Endothelial cell of umbilical vein (primary cell): ENCODE measurements around the gene ADNP. TPM values are rescaled to one million over a fixed set of nuclear protein-coding genes. Genes with fewer than 3 reads are reported as not detected.

Experiments
- BruUV-seq: library from RNA; stranded (reverse); fragments of 400-500 nt; replicated peaks from 2 replicates; lab custom pipeline; 2021; lab: Mats Ljungman, UMichigan
- CTCF ChIA-PET: fragments of 300-600, 350-600 bp; sonication (Branson Sonifier 250); formaldehyde crosslinking; loops from one replicate; lab custom pipeline; 2021; ENCODE audit warnings: antibody characterized with exemption, inconsistent platforms; lab: Charles Lee
- POLR2A ChIA-PET: fragments of 300-600, 350-600 bp; sonication (Branson Sonifier 250); formaldehyde crosslinking; loops from one replicate; lab custom pipeline; 2021; ENCODE audit warnings: antibody characterized with exemption, inconsistent platforms; lab: Charles Lee
- DNase-seq: peaks from one replicate; pipeline ENCODE4 v3.0.0-alpha.2; 2011; ENCODE audit warnings: low read depth, low spot score
- FAIRE-seq: peaks from 2 replicates; lab custom pipeline; 2011; peaks lifted over from hg19 to GRCh38; lab: Jason Lieb, UNC
- H2AFZ ChIP-seq: 2 replicates; pipeline ENCODE4 v1.6.0; 2012; ENCODE audit warnings: low read depth, low read length, control low read depth, inconsistent platforms
- H3K27ac ChIP-seq: 2 replicates; pipeline ENCODE4 v1.5.1; 2011; ENCODE audit warnings: low read depth, mild to moderate bottlenecking, control low read depth, low read length, moderate library complexity; ENCODE audit not compliant: insufficient read depth
- H3K27me3 ChIP-seq, 2 experiments: 2 replicates each; pipeline versions ENCODE4 v1.6.0 to v1.6.1; 2011; ENCODE audit warnings: low read length in 2 of 2, mixed read lengths in 1 of 2; ENCODE audit not compliant: control insufficient read depth in 2 of 2, insufficient read depth in 2 of 2
- H3K36me3 ChIP-seq, 2 experiments: 2 replicates in 1 of 2; 3 replicates in 1 of 2; pipeline ENCODE4 v1.5.1; 2011; ENCODE audit warnings: low read length in 2 of 2, mild to moderate bottlenecking in 1 of 2, moderate library complexity in 1 of 2; ENCODE audit not compliant: control insufficient read depth in 2 of 2, insufficient read depth in 2 of 2; ENCODE audit errors: extremely low read depth in 1 of 2
- H3K4me1 ChIP-seq: 3 replicates; pipeline ENCODE4 v1.5.1; 2011; ENCODE audit warnings: mild to moderate bottlenecking, low read length; ENCODE audit not compliant: control insufficient read depth, insufficient read depth; ENCODE audit errors: extremely low read depth
- H3K4me2 ChIP-seq: 2 replicates; pipeline ENCODE4 v1.6.1; 2011; ENCODE audit warnings: low read length, control low read depth, mixed read lengths; ENCODE audit not compliant: insufficient read depth
- H3K4me3 ChIP-seq, 3 experiments: fragments of 200-600 bp in 1 of 3; sonication (generic), shearing (Covaris generic) in 1 of 3; replicated peaks in 1 of 3; 2 replicates each; pipeline ENCODE4 v1.5.1; 2011 to 2016; ENCODE audit warnings: control low read depth in 3 of 3, low read length in 3 of 3, mild to moderate bottlenecking in 2 of 3, inconsistent platforms in 1 of 3, low read depth in 1 of 3, moderate library complexity in 1 of 3; ENCODE audit not compliant: insufficient read depth in 1 of 3
- H3K79me2 ChIP-seq: 2 replicates; pipeline ENCODE4 v1.6.0; 2012; ENCODE audit warnings: low read length, inconsistent platforms; ENCODE audit not compliant: control insufficient read depth, insufficient read depth
- H3K9ac ChIP-seq: replicated peaks from 2 replicates; pipeline ENCODE3; 2011; ENCODE audit warnings: low read length, control low read depth; ENCODE audit not compliant: insufficient read depth; ENCODE audit errors: extremely low read depth
- H3K9me1 ChIP-seq: replicated peaks from 3 replicates; pipeline ENCODE4 v1.6.0; 2011; ENCODE audit warnings: mild to moderate bottlenecking, low read length; ENCODE audit not compliant: control insufficient read depth, insufficient read depth; ENCODE audit errors: extremely low read depth
- H3K9me3 ChIP-seq: replicated peaks from 2 replicates; pipeline ENCODE4 v1.5.1; 2012; ENCODE audit warnings: low read length, inconsistent platforms; ENCODE audit not compliant: control insufficient read depth, insufficient read depth
- H4K20me1 ChIP-seq: replicated peaks from 2 replicates; pipeline ENCODE3; 2011; ENCODE audit warnings: mild to moderate bottlenecking, low read length; ENCODE audit not compliant: control insufficient read depth, insufficient read depth; ENCODE audit errors: extremely low read depth
- EZH2 ChIP-seq: IDR thresholded peaks from 2 replicates; pipeline ENCODE4 v1.6.1; 2012; ENCODE audit warnings: borderline replicate concordance, low read depth, mild to moderate bottlenecking, moderate library complexity, low read length, inconsistent platforms; ENCODE audit not compliant: severe bottlenecking
- FOS ChIP-seq: IDR thresholded peaks from 2 replicates; pipeline ENCODE4 v1.6.1; 2011; ENCODE audit warnings: mild to moderate bottlenecking, low read length, moderate library complexity, borderline replicate concordance; ENCODE audit not compliant: insufficient read depth
- GATA2 ChIP-seq: IDR thresholded peaks from 2 replicates; pipeline ENCODE4 v1.7.0; 2011; ENCODE audit warnings: low read depth, mild to moderate bottlenecking, moderate library complexity, mixed read lengths, low read length; ENCODE audit not compliant: insufficient read length, insufficient read depth
- JUN ChIP-seq: IDR thresholded peaks from 2 replicates; pipeline ENCODE4 v1.6.1; 2011; ENCODE audit warnings: borderline replicate concordance, low read depth; ENCODE audit not compliant: insufficient read length, insufficient read depth
- MAX ChIP-seq: IDR thresholded peaks from 2 replicates; pipeline ENCODE4 v1.6.1; 2011; ENCODE audit not compliant: insufficient read depth, insufficient read length
- MYC ChIP-seq: IDR thresholded peaks from one replicate; pipeline ENCODE4 v1.6.1; 2011; ENCODE audit warnings: mild to moderate bottlenecking, low read depth, low read length
- POLR2A ChIP-seq: IDR thresholded peaks from 2 replicates; pipeline ENCODE4 v1.6.1; 2012; ENCODE audit warnings: low read depth, mild to moderate bottlenecking, control low read depth, low read length
- POLR2AphosphoS5 ChIP-seq: IDR thresholded peaks from 2 replicates; pipeline ENCODE4 v1.6.1; 2012; ENCODE audit warnings: low read depth, mild to moderate bottlenecking, control low read depth, low read length, moderate library complexity; ENCODE audit not compliant: insufficient read depth
- dilution Hi-C: fragments of 300-500 bp; cut with MboI; formaldehyde crosslinking; loops from one replicate; pipeline ENCODE4 v1.15.0; 2019; ENCODE audit warnings: low sequenced_read_pairs; ENCODE audit not compliant: extremely low pct_ligation_motif_present
- intact Hi-C: fragments of 100-400 bp; cut with micrococcal nuclease; formaldehyde crosslinking; loops from one replicate; pipeline ENCODE4 v1.10.0; 2022
- polyA plus RNA-seq, 4 experiments: library from polyadenylated mRNA; depleted of rRNA in 3 of 4; stranded (reverse) in 3 of 4; unstranded in 1 of 4; fragments of >200 nt; gene quantifications; 2 replicates each; pipeline versions ENCODE4 v1.2.1 to v1.2.3, GENCODE V29; 2011 to 2012; ENCODE audit warnings: missing spikeins in 1 of 4
- total RNA-seq: library from RNA; stranded (reverse); gene quantifications from 2 replicates; pipeline ENCODE4 v1.2.3, GENCODE V29; 2021
- TF ChIP-seq, protein P1 (sequence below), 2 donors: IDR thresholded peaks; 1 replicate in 1 of 2; 2 replicates in 1 of 2; pipeline ENCODE4 v1.5.1; 2011; ENCODE audit warnings: low read length in 2 of 2, mild to moderate bottlenecking in 2 of 2, moderate library complexity in 2 of 2, control low read depth in 1 of 2, inconsistent platforms in 1 of 2, low read depth in 1 of 2; ENCODE audit not compliant: insufficient read depth in 1 of 2; ENCODE audit errors: extremely low read depth in 1 of 2

Gene ADNP
- total and polyA plus RNA-seq, 2 donors (not counting 3 experiments of a cell fraction or from before 2014, with no cell fraction given): 17.8 to 66.0 TPM

DNA sequence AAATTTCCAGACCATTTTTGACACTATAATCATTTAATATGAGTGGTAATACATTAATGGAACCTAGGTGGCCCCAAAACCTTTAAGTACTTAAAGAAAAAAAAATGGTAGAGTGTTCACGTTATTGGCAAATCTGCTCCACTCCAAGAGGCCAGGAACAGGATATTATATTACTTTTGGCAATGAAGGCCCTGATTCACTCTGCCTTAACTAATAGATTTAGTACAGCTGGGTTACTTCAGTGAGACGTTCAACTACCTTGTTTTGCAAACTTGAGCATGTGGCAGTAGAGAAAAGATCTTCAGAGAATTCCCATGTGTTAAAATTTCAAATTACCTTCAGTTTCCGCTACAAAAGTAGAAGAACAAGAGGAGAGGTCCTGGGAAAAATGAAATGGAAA is 12.8 kb downstream of the ADNP start:
- POLR2A ChIA-PET: no interaction called here
- dilution Hi-C loops (no loop called here), intact Hi-C loops (no loop called here)
- BruUV-seq: no TSS peak
- Histone ChIP-seq H2AFZ (no peak overlapping the region), H3K9me1 (no peaks in the 10 kb centered on the region), H3K79me2 (peaks cover 99% of the 10 kb centered on the region), H3K9ac (no peak overlapping the region), H4K20me1 (peaks cover 20% of the 10 kb centered on the region), H3K36me3 (peaks cover 2 to 3% of the 10 kb centered on the region in 2 experiments), H3K27me3 (no peaks in the 10 kb centered on the region), H3K4me2 (no peak overlapping the region), H3K27ac (no peak overlapping the region), H3K9me3 (no peaks in the 10 kb centered on the region), H3K4me3 (no peak overlapping the region), H3K4me1 (peaks cover 38% of the 10 kb centered on the region)
- DNase-seq (no peak), FAIRE-seq (no peak)
- TF ChIP-seq MAX (no peak), EZH2 (no peak), JUN (no peak), MYC (no peak), FOS (no peak), POLR2A (no peak), GATA2 (no peak), POLR2AphosphoS5 (no peak)
- TF ChIP-seq, protein P1, sequence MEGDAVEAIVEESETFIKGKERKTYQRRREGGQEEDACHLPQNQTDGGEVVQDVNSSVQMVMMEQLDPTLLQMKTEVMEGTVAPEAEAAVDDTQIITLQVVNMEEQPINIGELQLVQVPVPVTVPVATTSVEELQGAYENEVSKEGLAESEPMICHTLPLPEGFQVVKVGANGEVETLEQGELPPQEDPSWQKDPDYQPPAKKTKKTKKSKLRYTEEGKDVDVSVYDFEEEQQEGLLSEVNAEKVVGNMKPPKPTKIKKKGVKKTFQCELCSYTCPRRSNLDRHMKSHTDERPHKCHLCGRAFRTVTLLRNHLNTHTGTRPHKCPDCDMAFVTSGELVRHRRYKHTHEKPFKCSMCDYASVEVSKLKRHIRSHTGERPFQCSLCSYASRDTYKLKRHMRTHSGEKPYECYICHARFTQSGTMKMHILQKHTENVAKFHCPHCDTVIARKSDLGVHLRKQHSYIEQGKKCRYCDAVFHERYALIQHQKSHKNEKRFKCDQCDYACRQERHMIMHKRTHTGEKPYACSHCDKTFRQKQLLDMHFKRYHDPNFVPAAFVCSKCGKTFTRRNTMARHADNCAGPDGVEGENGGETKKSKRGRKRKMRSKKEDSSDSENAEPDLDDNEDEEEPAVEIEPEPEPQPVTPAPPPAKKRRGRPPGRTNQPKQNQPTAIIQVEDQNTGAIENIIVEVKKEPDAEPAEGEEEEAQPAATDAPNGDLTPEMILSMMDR (IDR thresholded peaks at IDR 0.05; ENCODE audit: extremely low read depth in 1 of 2, insufficient read depth in 1 of 2, low read depth in 1 of 2, low read length in 2 of 2): no peak
- CTCF ChIA-PET: no interaction called here
